ENCODE data around the gene HEY2.
"Not testable (repeated sequence)": the region's sequence is repeated elsewhere in the genome, so short reads cannot be mapped to it uniquely, and the experiment has no call there.

The HEY2 gene

GRCh38 chr6:125795301-125795700, 45.9 kb downstream of the HEY2 start:
- no peak for DNase-seq (ENCODE audit: low spot score)

DNA sequence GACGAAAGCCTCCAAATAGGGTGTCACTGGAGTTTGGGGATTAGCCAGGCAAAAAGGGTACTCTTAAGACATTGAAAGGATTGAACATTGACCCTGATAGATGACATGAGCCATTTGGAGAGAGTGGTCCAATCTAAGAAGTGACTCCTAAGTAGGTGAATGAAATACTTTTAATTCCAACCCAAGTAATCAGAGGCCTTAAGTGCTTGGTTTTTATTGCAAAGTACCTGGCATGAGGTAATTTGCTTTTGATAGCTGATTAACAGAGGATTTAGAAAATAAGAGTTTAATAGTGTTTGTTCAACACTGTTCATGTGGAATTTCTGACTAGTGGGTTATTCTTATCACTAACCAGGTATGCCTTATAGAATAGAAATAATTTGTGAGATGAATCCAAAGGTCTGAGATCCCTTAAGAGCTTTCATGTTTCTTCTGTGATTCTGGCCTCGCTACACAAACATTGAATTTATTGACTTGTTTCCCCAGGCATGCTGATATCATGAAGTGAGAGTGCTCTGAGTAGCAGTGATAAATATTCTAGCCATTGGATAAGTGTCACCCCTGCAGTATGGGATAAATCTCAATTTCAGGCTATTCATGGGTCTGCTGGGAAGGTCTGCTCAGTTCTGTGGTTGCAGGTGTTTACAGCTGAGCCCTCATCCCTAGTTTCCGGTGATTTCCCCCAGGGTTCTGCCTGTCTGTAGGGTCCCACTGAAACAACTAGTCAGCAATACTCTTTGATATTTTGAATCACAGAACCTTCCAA, 47.9 kb downstream of the HEY2 start:
- DNase-seq (ENCODE audit: low spot score) = no peak

DNA sequence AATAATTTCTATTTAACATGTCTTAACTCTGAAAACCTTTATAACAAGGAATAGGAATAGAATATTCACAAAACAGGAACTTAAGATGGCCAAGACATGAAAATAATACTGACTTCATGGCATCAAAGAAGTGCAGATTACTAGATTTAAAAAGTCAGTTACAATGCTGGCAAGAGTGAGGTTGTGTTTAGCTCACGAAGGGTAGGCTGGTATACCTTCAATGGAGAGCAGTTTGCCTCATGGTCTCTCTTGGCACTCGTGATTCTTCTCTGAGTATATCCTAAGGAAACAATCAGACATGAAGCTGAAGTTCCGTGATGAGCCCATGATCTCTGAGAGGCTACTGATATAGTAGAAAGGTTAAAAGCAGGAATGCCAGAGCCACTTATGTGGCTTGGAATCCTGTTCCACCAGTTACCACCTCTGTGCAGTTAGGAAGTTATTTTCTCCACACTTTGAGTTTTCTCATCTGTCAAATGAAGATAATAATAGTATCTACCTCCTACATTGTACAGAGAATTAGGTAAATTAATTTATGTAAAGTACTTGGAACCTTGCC, 48.5 kb downstream of the HEY2 start:
- no peak for DNase-seq (ENCODE audit: low spot score)

GRCh38 chr6:125798734-125799508, 49.5 kb downstream of the HEY2 start:
- peak; percentile 13 for DNase-seq (ENCODE audit: low spot score)

DNA sequence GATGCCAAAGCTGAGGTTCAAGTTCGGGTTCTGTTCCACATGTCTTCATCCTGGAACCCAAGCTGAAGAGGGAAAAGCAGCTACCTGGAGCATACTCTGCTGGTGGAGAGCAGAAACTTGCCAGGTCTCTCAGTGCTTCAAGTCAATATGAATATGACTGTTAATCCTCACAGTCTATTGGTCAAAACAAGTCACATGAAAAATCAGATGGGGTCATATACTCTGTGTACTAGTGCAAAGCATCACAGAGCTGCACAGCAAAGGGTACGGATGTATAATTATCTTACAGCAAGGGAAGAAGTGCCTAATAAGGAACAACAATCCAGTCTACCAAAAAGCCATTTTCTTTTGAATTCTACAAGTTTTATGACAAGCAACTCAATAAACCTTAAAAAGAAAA, 53.0 kb downstream of the HEY2 start:
- no peak for DNase-seq (ENCODE audit: low spot score)

DNA sequence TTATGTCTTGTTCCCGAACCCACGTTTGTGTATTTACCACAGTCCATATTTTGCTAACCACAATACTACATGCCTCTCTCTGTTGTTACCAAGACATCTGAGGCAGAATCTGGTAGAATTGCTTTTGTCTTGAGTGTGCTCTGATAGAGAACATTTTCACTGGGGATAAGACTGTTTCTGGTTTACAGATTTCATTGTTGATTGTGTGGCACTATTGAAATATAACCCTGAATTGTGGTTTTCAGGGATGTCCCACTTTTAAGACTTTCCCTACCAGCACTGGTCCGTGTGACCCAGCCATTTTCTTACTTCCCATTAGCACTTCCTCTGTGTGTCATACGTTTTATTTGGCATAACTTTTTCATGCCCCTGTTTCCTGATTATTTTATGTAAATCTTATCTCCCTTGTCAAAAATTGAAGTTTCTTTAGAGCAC, 53.5 kb downstream of the HEY2 start:
- DNase-seq (ENCODE audit: low spot score) = no peak

DNA sequence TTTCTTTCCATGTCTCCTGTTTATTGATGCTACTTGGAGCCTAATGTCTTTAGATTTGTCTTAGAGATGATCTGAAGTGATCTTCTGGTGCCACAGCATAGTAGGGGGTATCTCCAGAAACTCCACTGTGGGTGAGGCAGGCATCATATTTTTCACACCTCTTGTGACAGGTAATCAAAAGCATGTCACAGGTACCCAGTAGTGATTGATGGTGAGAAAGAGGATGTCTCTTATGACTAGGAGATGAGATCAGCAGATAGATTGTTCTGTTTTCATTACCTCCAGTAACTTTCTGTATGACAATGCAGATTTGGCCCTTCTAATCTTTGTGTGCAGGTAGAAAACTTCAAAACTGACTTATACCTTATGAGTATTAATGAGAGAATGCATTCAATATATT, 54.8 kb downstream of the HEY2 start:
- no peak for DNase-seq (ENCODE audit: low spot score)

DNA sequence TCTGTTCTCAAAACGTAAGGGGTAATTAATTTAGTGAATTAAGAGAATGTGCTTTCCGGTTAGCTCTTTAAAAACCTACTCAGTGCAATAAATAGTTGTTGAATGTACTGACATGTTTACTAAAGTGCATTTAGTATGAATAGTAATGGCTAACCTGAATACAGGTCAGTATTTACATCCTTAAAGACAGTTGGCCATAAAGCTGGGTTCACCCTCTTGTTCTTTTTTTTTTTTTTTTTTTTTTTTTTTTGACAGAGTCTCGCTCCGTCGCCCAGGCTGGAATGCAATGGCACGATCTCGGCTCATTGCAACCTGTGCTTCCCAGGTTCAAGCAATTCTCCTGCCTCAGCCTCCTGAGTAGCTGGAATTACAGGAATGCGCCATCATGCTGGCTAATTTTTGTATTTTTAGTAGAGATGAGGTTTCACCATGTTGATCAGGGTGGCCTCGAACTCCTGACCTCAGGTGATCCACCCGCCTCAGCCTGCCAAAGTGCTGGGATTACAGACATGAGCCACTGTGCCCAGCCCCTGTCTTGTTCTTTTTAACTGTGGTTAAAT, 55.5 kb downstream of the HEY2 start:
- DNase-seq (ENCODE audit: low spot score) = not testable (repeated sequence)

GRCh38 chr6:125806813-125807212, 57.4 kb downstream of the HEY2 start:
- no peak for DNase-seq (ENCODE audit: low spot score)

DNA sequence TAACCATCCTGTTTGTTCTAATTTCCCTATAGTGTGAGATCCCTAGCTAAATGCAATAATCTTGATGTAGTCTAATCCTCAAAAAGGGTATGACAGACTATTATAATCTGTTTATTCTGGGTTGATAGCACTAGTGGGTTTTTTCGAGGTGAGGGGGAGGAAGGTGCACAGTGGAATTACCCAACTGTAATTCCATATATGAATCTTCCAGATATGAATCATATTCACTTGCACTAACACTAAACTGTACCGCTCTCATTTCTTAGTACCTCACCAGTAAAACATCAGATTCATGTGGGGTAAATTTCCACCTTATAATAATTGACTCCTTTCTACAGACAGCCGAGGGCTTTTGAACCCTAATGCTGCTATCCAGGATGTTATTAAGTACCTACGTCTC, 57.9 kb downstream of the HEY2 start:
- no peak for DNase-seq (ENCODE audit: low spot score)

GRCh38 chr6:125808060-125808459, 58.6 kb downstream of the HEY2 start:
- no peak for DNase-seq (ENCODE audit: low spot score)

DNA sequence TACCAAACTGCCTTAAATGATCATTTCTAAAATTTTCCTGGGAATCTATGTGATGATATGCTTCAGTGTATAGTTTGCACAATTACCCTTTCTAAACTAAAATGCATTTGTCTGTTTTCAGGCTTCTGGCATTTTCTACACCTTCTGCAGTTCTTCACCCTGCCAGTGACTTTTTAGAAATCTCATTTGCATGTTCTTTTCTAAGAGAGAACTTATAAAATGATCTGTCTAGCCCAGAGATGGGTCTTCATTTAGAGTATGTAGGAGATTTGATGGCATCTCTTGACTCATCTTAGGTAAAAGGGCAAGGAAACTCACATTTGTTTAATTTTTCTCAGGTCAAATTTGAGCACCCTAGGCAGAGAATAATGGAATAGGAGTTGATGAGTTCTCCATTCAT, 59.2 kb downstream of the HEY2 start:
- DNase-seq (ENCODE audit: low spot score) = no peak

DNA sequence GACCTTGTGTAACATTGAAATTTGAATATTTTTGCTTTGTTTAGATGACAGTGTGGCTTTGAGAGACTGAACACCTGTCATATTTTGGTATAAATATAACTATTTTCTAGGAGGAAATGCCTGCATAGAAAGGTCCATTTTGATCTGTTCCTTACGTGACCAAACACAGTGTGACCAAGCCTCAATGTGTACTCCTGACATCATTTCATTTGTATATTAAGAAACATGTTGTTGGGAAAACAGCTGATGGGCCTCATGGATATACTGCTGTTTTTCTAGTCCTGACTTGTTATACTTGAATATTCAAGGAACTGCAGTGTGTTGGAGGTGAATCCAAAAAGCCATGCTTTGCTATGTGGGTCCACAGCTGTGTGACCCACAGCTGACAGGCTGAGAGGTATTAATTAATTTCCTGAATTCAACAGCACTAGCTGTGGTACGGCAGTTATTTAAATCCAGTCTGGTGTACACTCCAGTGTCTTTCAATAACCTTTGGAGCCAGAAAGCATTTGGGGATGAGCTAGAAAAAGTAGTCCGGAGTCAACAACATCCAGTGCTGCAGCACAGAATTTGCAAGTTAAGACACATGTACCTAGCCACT, 60.2 kb downstream of the HEY2 start:
- no peak for DNase-seq (ENCODE audit: low spot score)

GRCh38 chr6:125810445-125810844, 61.0 kb downstream of the HEY2 start:
- DNase-seq (ENCODE audit: low spot score) = no peak

All from GM03348 (cell line).